Smooth muscle cell (in vitro differentiated cells): Measurements from ENCODE around the gene MED8. TPM values are rescaled to one million over a fixed set of nuclear protein-coding genes. Genes with fewer than 3 reads are reported as not detected.

Experiments used
- DNase-seq: peaks from one replicate; lab custom pipeline; 2025; ENCODE audit not compliant: unreplicated experiment; lab: John Stamatoyannopoulos, UW
- H2AFZ ChIP-seq: fragments of 200-600 bp; sonication (generic); 2 replicates; pipeline ENCODE4 v1.6.0; 2016; ENCODE audit warnings: antibody characterized with exemption, low read depth, mild to moderate bottlenecking
- H3F3A ChIP-seq: fragments of 200-600 bp; sonication (generic); 2 replicates; pipeline ENCODE4 v1.6.0; 2017; ENCODE audit warnings: antibody characterized with exemption, low read depth
- H3K27ac ChIP-seq: fragments of 200-600 bp; sonication (generic); 2 replicates; pipeline ENCODE4 v1.5.1; 2016; ENCODE audit warnings: low read depth, mild to moderate bottlenecking
- H3K27me3 ChIP-seq: fragments of 200-600 bp; sonication (generic); 2 replicates; pipeline ENCODE4 v1.6.1; 2016; ENCODE audit warnings: low read depth, mild to moderate bottlenecking
- H3K36me3 ChIP-seq: fragments of 200-600 bp; sonication (generic); 2 replicates; pipeline ENCODE4 v1.5.1; 2016; ENCODE audit warnings: low read depth
- H3K4me1 ChIP-seq: fragments of 200-600 bp; sonication (generic); 2 replicates; pipeline ENCODE4 v1.5.1; 2016; ENCODE audit warnings: low read depth
- H3K4me2 ChIP-seq: fragments of 200-600 bp; sonication (generic); 2 replicates; pipeline ENCODE4 v1.6.0; 2016; ENCODE audit warnings: mild to moderate bottlenecking
- H3K4me3 ChIP-seq: fragments of 200-600 bp; sonication (generic); 2 replicates; pipeline ENCODE4 v1.5.1; 2016; ENCODE audit warnings: mild to moderate bottlenecking
- H3K79me2 ChIP-seq: fragments of 200-600 bp; sonication (generic); 2 replicates; pipeline ENCODE4 v1.6.0; 2016; ENCODE audit warnings: low read depth, mild to moderate bottlenecking
- H3K9ac ChIP-seq: fragments of 200-600 bp; sonication (generic); 2 replicates; pipeline ENCODE4 v1.6.0; 2016; ENCODE audit warnings: low read depth
- H3K9me3 ChIP-seq: fragments of 200-600 bp; sonication (generic); replicated peaks from 2 replicates; pipeline ENCODE4 v1.5.1; 2016; ENCODE audit warnings: low read depth
- H4K20me1 ChIP-seq: fragments of 200-600 bp; sonication (generic); 2 replicates; pipeline ENCODE4 v1.6.0; 2016; ENCODE audit warnings: low read depth
- WGBS: methylation state at CpG from one replicate; pipeline ENCODE4 v1.1.7; 2016; ENCODE audit warnings: low lambda C conversion rate; 5-methylcytosine and 5-hydroxymethylcytosine counted together
- polyA plus RNA-seq: library from polyadenylated mRNA; unstranded; fragments of >200 nt; fragmentation: Nextera tagmentation; extraction: Ambion mirVana; gene quantifications from 2 replicates; pipeline ENCODE4 v1.2.1, GENCODE V29; 2016
- total RNA-seq: library from RNA; depleted of rRNA; stranded (reverse); fragments of >200 nt; gene quantifications from 2 replicates; pipeline ENCODE4 v1.2.3, GENCODE V29; 2014
- TF ChIP-seq, protein P1 (sequence below): fragments of 200-600 bp; sonication (generic); IDR thresholded peaks from 2 replicates; pipeline ENCODE4 v1.5.1; 2017; ENCODE audit warnings: borderline replicate concordance, mild to moderate bottlenecking, antibody characterized with exemption; ENCODE audit not compliant: insufficient read depth, poor library complexity, severe bottlenecking

Gene MED8
- total and polyA plus RNA-seq, 2 experiments from 2014 or later, result 61.4 to 76.3 TPM

DNA sequence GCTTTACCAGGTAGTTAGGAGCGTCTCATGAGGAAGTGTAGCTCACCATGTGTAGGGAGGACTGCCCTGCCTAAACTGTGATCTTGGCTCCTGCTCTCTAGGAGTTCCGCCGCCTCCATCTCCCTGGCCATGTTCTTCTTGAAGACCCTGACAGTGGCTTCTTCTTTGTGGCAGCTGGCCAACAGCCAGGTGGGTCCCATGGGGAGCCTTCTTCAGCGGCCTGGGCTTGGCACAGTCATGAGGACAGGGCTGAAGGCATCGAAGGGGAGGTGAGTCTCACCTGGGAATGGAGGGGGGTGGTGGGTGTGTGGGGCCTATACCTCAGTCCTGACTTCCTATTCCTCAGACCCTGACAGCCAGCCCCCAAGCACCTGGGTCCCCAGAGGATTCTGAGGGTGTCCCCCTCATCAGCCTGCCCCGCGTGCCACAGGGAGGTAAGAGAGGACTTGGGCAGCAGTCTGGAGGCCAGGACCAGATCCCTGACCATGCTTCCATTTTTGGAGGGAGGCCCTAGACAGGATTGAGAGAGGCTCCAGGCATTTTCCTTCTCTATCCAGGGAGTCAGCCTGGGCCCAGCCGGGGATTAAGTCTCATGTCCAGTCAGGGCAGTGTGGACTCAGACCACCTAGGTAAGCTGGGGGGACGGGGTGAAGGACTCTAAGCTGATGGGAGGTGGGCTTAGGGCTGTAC, 42.7 kb upstream of the MED8 start:
- no peak overlapping the region for H3K4me2 ChIP-seq
- no peak for DNase-seq
- no peaks in the 10 kb centered on the region for H3K27me3 ChIP-seq
- H3K9ac ChIP-seq, result no peak overlapping the region
- H3K9me3 ChIP-seq, result no peaks in the 10 kb centered on the region
- TF ChIP-seq, protein P1, sequence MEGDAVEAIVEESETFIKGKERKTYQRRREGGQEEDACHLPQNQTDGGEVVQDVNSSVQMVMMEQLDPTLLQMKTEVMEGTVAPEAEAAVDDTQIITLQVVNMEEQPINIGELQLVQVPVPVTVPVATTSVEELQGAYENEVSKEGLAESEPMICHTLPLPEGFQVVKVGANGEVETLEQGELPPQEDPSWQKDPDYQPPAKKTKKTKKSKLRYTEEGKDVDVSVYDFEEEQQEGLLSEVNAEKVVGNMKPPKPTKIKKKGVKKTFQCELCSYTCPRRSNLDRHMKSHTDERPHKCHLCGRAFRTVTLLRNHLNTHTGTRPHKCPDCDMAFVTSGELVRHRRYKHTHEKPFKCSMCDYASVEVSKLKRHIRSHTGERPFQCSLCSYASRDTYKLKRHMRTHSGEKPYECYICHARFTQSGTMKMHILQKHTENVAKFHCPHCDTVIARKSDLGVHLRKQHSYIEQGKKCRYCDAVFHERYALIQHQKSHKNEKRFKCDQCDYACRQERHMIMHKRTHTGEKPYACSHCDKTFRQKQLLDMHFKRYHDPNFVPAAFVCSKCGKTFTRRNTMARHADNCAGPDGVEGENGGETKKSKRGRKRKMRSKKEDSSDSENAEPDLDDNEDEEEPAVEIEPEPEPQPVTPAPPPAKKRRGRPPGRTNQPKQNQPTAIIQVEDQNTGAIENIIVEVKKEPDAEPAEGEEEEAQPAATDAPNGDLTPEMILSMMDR, result no peak
- H3K4me1 ChIP-seq, result no peaks in the 10 kb centered on the region
- no peak overlapping the region for H2AFZ ChIP-seq
- H3K4me3 ChIP-seq, result no peak overlapping the region
- no peaks in the 10 kb centered on the region for H3K79me2 ChIP-seq
- no peak overlapping the region for H3K27ac ChIP-seq
- no peaks in the 10 kb centered on the region for H3F3A ChIP-seq
- peaks cover 16% of the 10 kb centered on the region for H3K36me3 ChIP-seq
- 99% methylated on average over 9 of the region's 9 CpGs for WGBS
- H4K20me1 ChIP-seq, result no peaks in the 10 kb centered on the region

DNA sequence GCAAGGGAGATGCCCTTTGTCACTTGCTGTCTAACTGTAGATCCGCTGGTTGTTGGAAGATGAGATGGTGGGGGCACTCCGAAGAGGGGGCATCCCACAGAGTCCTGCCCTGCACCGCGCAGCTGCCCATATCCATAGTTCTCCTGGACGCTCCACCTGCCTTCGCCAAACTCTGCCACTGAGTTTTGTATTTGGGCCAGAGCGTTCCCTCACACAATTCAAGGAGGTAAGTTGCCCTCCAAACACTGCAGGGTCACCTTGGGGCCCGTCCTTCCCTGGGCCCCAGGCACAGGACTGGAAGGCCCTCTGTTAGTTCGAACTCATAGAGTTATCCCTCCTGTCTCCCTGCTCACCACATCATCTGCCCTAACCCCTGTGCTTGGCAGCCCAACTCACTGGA, 42.1 kb upstream of the MED8 start:
- TF ChIP-seq, protein P1, result no peak
- H3K27me3 ChIP-seq, result no peaks in the 10 kb centered on the region
- H3K9ac ChIP-seq, result no peak overlapping the region
- no peak for DNase-seq
- no peaks in the 10 kb centered on the region for H3K79me2 ChIP-seq
- H3K9me3 ChIP-seq, result no peaks in the 10 kb centered on the region
- H3K4me1 ChIP-seq, result no peaks in the 10 kb centered on the region
- no peak overlapping the region for H3K4me3 ChIP-seq
- 96% methylated on average over 7 of the region's 9 CpGs for WGBS
- H3K27ac ChIP-seq, result no peak overlapping the region
- H3K36me3 ChIP-seq, result peaks cover 16% of the 10 kb centered on the region
- no peak overlapping the region for H3K4me2 ChIP-seq
- H4K20me1 ChIP-seq, result no peaks in the 10 kb centered on the region
- no peak overlapping the region for H2AFZ ChIP-seq
- H3F3A ChIP-seq, result no peaks in the 10 kb centered on the region

DNA sequence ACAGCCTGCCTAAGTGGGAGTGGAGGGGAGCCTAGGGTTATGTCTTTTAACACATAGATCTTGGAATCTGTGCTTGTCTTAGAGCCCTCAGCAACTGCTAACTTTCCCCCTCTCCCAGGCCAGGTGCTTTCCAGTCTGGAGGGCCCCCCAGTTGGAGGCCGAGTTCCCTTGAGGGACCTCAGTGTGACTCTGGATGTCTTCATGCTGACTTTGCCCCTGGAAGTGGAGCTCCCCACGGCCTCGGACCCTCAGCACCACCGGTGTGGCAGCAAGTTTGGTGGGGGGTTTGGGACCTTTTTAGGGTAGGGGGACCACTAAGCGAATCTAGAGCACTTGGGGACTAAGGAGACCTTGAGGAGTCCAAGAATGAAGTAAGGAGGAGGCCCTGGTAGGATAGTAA, 41.2 kb upstream of the MED8 start:
- TF ChIP-seq, protein P1, result no peak
- H3K4me2 ChIP-seq, result no peak overlapping the region
- no peaks in the 10 kb centered on the region for H3K79me2 ChIP-seq
- no peak overlapping the region for H3K4me3 ChIP-seq
- H3K36me3 ChIP-seq, result peaks cover 16% of the 10 kb centered on the region
- no peaks in the 10 kb centered on the region for H4K20me1 ChIP-seq
- H3K9me3 ChIP-seq, result no peaks in the 10 kb centered on the region
- H2AFZ ChIP-seq, result no peak overlapping the region
- H3K27ac ChIP-seq, result no peak overlapping the region
- H3K27me3 ChIP-seq, result no peaks in the 10 kb centered on the region
- WGBS, result 99% methylated on average over 5 of the region's 5 CpGs
- H3K9ac ChIP-seq, result no peak overlapping the region
- H3F3A ChIP-seq, result no peaks in the 10 kb centered on the region
- DNase-seq, result no peak
- no peaks in the 10 kb centered on the region for H3K4me1 ChIP-seq

DNA sequence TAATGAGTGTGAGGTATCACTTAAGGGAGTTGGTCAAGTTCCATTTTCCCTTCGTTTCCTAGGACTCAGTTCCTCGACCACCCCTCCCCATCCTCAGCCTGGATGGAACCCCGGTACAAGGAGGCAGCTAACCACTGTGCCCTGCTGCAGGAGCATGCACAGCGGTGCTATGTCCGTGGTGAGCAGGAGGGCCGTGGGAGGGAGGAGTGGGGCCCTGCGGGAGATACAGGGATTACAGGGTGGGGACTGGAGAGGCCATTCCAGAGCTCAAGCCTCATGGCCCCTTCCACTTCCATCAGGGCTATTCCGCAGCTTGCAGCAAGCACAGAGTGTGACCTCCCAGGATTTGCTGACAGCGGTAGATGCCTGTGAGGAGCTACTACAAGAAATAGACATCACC, 38.3 kb upstream of the MED8 start:
- no peak overlapping the region for H3K4me2 ChIP-seq
- no peak overlapping the region for H3K27ac ChIP-seq
- WGBS, result 91% methylated on average over 9 of the region's 9 CpGs
- no peaks in the 10 kb centered on the region for H3F3A ChIP-seq
- TF ChIP-seq, protein P1, result no peak
- no peaks in the 10 kb centered on the region for H3K4me1 ChIP-seq
- no peak overlapping the region for H3K4me3 ChIP-seq
- peaks cover 16% of the 10 kb centered on the region for H3K36me3 ChIP-seq
- H3K9me3 ChIP-seq, result no peaks in the 10 kb centered on the region
- H3K9ac ChIP-seq, result no peak overlapping the region
- no peak for DNase-seq
- H3K27me3 ChIP-seq, result no peaks in the 10 kb centered on the region
- H2AFZ ChIP-seq, result no peak overlapping the region
- H4K20me1 ChIP-seq, result no peaks in the 10 kb centered on the region
- H3K79me2 ChIP-seq, result no peaks in the 10 kb centered on the region
